Fibroblast of mammary gland (primary cell): ENCODE results near the gene SATB1.

Source experiments
- DNase-seq: peaks from one replicate; pipeline ENCODE4 v3.0.0-alpha.2; 2010; ENCODE audit warnings: low read depth
- H3K4me3 ChIP-seq: 2 replicates; pipeline ENCODE4 v1.5.1; 2011; ENCODE audit warnings: low read depth, mild to moderate bottlenecking, low read length, moderate library complexity; ENCODE audit not compliant: control insufficient read depth
- TF ChIP-seq, protein P1 (sequence below): conservative IDR thresholded peaks from 2 replicates; pipeline ENCODE4 v1.5.1; 2011; ENCODE audit warnings: low read depth, low read length, inconsistent platforms; ENCODE audit not compliant: control insufficient read depth, insufficient read depth

SATB1 gene

GRCh38 chr3:18441551-18441950 is 16.4 kb upstream of the SATB1 start:
- TF ChIP-seq, protein P1, sequence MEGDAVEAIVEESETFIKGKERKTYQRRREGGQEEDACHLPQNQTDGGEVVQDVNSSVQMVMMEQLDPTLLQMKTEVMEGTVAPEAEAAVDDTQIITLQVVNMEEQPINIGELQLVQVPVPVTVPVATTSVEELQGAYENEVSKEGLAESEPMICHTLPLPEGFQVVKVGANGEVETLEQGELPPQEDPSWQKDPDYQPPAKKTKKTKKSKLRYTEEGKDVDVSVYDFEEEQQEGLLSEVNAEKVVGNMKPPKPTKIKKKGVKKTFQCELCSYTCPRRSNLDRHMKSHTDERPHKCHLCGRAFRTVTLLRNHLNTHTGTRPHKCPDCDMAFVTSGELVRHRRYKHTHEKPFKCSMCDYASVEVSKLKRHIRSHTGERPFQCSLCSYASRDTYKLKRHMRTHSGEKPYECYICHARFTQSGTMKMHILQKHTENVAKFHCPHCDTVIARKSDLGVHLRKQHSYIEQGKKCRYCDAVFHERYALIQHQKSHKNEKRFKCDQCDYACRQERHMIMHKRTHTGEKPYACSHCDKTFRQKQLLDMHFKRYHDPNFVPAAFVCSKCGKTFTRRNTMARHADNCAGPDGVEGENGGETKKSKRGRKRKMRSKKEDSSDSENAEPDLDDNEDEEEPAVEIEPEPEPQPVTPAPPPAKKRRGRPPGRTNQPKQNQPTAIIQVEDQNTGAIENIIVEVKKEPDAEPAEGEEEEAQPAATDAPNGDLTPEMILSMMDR = no peak
- no peak for DNase-seq
- H3K4me3 ChIP-seq = no peak overlapping the region

- H3K4me3 ChIP-seq = no peak overlapping the region
- no peak for DNase-seq
- TF ChIP-seq, protein P1 = no peak
These were observed 15.1 kb upstream of the SATB1 start for GRCh38 chr3:18440066-18440722.

- no peak overlapping the region for H3K4me3 ChIP-seq
- DNase-seq = no peak
- TF ChIP-seq, protein P1 = no peak
These were observed 14.1 kb upstream of the SATB1 start for GRCh38 chr3:18439281-18439680.

DNA sequence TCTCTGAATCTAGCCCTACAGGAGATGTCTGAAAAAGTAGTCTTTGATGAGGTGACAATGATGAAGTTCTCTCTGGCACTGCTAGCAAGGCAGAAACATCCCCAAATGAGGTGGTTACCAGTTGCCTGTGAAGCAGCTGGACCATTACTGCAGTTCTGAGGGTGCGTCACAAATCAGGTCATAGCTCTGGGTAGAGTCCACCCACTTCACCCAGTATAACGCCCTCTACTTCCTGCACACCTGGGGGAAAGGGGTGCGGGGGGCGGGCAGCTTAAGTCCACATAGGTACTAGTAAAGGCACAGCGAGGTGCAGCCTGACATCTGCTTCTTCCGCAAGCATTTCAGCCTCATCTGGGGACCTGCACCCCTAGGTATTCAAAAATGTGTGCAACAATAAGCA is 13.4 kb upstream of the SATB1 start:
- TF ChIP-seq, protein P1 = no peak
- no peak overlapping the region for H3K4me3 ChIP-seq
- DNase-seq = no peak

- TF ChIP-seq, protein P1 = no peak
- DNase-seq = no peak
- H3K4me3 ChIP-seq = no peak overlapping the region
These were observed 11.1 kb upstream of the SATB1 start for GRCh38 chr3:18436213-18436612.

DNA sequence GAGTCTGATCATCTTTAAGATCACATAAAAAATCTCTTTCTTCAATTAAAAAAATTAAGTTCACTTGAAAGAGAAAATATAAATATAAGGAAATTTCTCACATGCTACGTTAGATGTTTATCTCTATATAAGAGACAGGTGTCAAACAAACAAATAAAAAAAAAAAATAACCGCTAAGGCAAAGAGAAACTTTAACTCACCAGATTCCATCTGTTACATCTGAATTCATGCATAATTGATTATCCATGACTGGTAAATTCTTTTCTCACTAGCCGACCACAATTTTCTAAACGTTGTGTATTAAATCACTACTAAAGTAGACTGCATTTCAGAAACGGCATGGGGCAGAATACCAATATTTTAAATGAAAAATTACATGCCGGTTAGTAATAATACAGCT is 9.6 kb upstream of the SATB1 start:
- H3K4me3 ChIP-seq = no peak overlapping the region
- TF ChIP-seq, protein P1 = no peak

DNA sequence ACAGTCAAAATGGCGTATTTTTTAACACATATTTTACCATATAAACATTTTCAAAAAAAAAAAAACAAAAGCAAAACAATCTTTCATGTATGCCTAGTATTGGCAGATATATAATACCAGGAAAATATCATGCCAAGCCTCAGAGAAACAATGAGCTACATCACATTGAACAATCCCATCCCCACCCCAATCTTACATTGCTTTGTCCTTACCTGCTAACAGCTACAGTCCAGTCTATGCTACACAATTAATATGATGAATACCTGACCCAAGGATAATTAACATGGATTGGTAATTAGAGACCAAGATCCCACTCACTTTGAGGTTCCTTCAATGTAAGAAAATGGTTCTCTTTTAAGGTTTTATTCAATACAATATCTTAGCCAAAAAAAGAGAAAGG is 7.6 kb upstream of the SATB1 start:
- H3K4me3 ChIP-seq = no peak overlapping the region
- TF ChIP-seq, protein P1 = no peak
- no peak for DNase-seq

More for the DNA sequence above, 9.6 kb upstream of the SATB1 start:
- no peak for DNase-seq
